GM23338 (cell line): ENCODE measurements around the gene COX14. TPM values are rescaled to one million over a fixed set of nuclear protein-coding genes. Genes with fewer than 3 reads are reported as not detected.

Experiments used
- ATAC-seq: fragments of 200-7000 bp; cut with Tn5 transposase; 3 replicates; pipeline ENCODE4 v1.9.1; 2020
- DNase-seq: peaks from one replicate; pipeline ENCODE4 v3.0.0-alpha.2; 2015; ENCODE audit warnings: low spot score
- H2AFZ ChIP-seq: fragments of 200-600 bp; sonication (generic); 2 replicates; pipeline ENCODE4 v1.8.0; 2016; ENCODE audit warnings: antibody characterized with exemption, mild to moderate bottlenecking, moderate library complexity
- H3F3A ChIP-seq: fragments of 200-600 bp; sonication (generic); replicated peaks from 2 replicates; pipeline ENCODE4 v1.8.0; 2017; ENCODE audit warnings: antibody characterized with exemption, mixed run types, low read depth
- H3K27ac ChIP-seq: fragments of 200-600 bp; sonication (generic); 2 replicates; pipeline ENCODE4 v1.6.1; 2016; ENCODE audit warnings: low read depth
- H3K27me3 ChIP-seq: fragments of 200-600 bp; sonication (generic); 2 replicates; pipeline ENCODE4 v1.8.0; 2016; ENCODE audit warnings: mild to moderate bottlenecking, mixed run types, moderate library complexity; ENCODE audit not compliant: insufficient read depth
- H3K36me3 ChIP-seq: fragments of 200-600 bp; sonication (generic); 2 replicates; pipeline ENCODE4 v1.8.0; 2016; ENCODE audit warnings: mild to moderate bottlenecking; ENCODE audit not compliant: insufficient read depth
- H3K4me1 ChIP-seq: fragments of 200-600 bp; sonication (generic); 2 replicates; pipeline ENCODE4 v1.8.0; 2016; ENCODE audit warnings: mild to moderate bottlenecking, moderate library complexity; ENCODE audit not compliant: insufficient read depth
- H3K4me2 ChIP-seq: fragments of 200-600 bp; sonication (generic); 2 replicates; pipeline ENCODE4 v1.7.1; 2017; ENCODE audit warnings: mixed run types
- H3K4me3 ChIP-seq: fragments of 200-600 bp; sonication (generic); 2 replicates; pipeline ENCODE4 v1.6.1; 2016; ENCODE audit warnings: mixed run types
- H3K79me2 ChIP-seq: fragments of 200-600 bp; sonication (generic); replicated peaks from 2 replicates; pipeline ENCODE4 v1.8.0; 2017; ENCODE audit warnings: mild to moderate bottlenecking; ENCODE audit not compliant: insufficient read depth
- H3K9me2 ChIP-seq: fragments of 200-600 bp; sonication (generic); 2 replicates; pipeline ENCODE4 v1.8.0; 2017; ENCODE audit not compliant: insufficient read depth
- H4K20me1 ChIP-seq: fragments of 200-600 bp; sonication (generic); replicated peaks from 2 replicates; pipeline ENCODE4 v1.8.0; 2017; ENCODE audit warnings: mild to moderate bottlenecking; ENCODE audit not compliant: insufficient read depth
- H3K27ac Mint-ChIP-seq: 2 replicates; pipeline ENCODE4 v1.8.0; 2020; ENCODE audit warnings: inconsistent platforms, mild to moderate bottlenecking, moderate library complexity, mixed read lengths
- H3K27me3 Mint-ChIP-seq: 3 replicates; pipeline ENCODE4 v1.8.0; 2022; ENCODE audit warnings: low read depth, mild to moderate bottlenecking, moderate library complexity, mixed read lengths, inconsistent platforms; ENCODE audit not compliant: insufficient read depth, poor library complexity
- H3K36me3 Mint-ChIP-seq: 3 replicates; pipeline ENCODE4 v1.8.0; 2021; ENCODE audit warnings: low read depth, mild to moderate bottlenecking, inconsistent platforms, moderate library complexity, mixed read lengths
- H3K4me1 Mint-ChIP-seq: 3 replicates; pipeline ENCODE4 v1.8.0; 2020; ENCODE audit warnings: mild to moderate bottlenecking, inconsistent platforms, mixed read lengths
- H3K4me3 Mint-ChIP-seq: 3 replicates; pipeline ENCODE4 v1.8.0; 2021; ENCODE audit warnings: moderate library complexity, mild to moderate bottlenecking, inconsistent platforms, mixed read lengths
- H3K9me3 Mint-ChIP-seq: 3 replicates; pipeline ENCODE4 v1.8.0; 2020; ENCODE audit warnings: moderate library complexity, mild to moderate bottlenecking, inconsistent platforms, mixed read lengths
- CREB1 ChIP-seq: fragments of 250-450 bp; sonication (Bioruptor Pico); IDR thresholded peaks from 2 replicates; pipeline ENCODE4 v1.5.0; 2020; ENCODE audit warnings: low read depth, mild to moderate bottlenecking, moderate library complexity
- EZH2 ChIP-seq: fragments of 200-600 bp; sonication (generic); IDR thresholded peaks from one replicate; pipeline ENCODE4 v1.8.0; 2017; ENCODE audit warnings: antibody characterized with exemption, mild to moderate bottlenecking, low read depth; ENCODE audit not compliant: unreplicated experiment
- POLR2AphosphoS5 ChIP-seq: IDR thresholded peaks from 2 replicates; pipeline ENCODE4 v1.6.1; 2016; ENCODE audit warnings: antibody characterized with exemption, low read depth
- polyA plus RNA-seq: library from polyadenylated mRNA; unstranded; fragments of >200 nt; fragmentation: Nextera tagmentation; extraction: Ambion mirVana; gene quantifications from 2 replicates; pipeline ENCODE4 v1.2.1, GENCODE V29; 2016
- total RNA-seq: library from RNA; depleted of rRNA; stranded (reverse); fragments of >200 nt; shearing (Covaris generic); gene quantifications from 2 replicates; pipeline ENCODE4 v1.2.3, GENCODE V29; 2014; rRNA removed

COX14 gene
- total and polyA plus RNA-seq, 2 experiments from 2014 or later, result 43.7 to 73.5 TPM

GRCh38 chr12:50167049-50167828 is 55.2 kb downstream of the COX14 start, which contains the start of gene CERS5:
TSS of gene CERS5 (minus strand) at chr12:50167369. CDS start at chr12:50167297, 72 bp downstream.
- peak; percentile 99 for DNase-seq
- Mint-ChIP-seq H3K27me3 (peaks cover 9% of the 10 kb centered on the region), H3K4me1 (peaks cover 20% of the 10 kb centered on the region), H3K27ac (peak within 1 kb of the TSS; percentile 97), H3K4me3 (peak within 1 kb of the TSS; percentile 88), H3K36me3 (peaks cover 26% of the 10 kb centered on the region), H3K9me3 (peaks cover 28% of the 10 kb centered on the region)
- no peaks in the 10 kb centered on the region for H3K9me2 ChIP-seq
- H3K79me2 ChIP-seq, result peaks cover 44% of the 10 kb centered on the region
- H3K4me3 ChIP-seq, result peak within 1 kb of the TSS; percentile 98
- peak within 1 kb of the TSS; percentile 99 for H3K27ac ChIP-seq
- H3K4me1 ChIP-seq, result peaks cover 25% of the 10 kb centered on the region; the same call in 1 of the 2 replicates
- peak within 1 kb of the TSS; percentile 99 for H3K4me2 ChIP-seq
- ATAC-seq, result peak; percentile 94
- no peaks in the 10 kb centered on the region for H3K36me3 ChIP-seq
- no peaks in the 10 kb centered on the region for H3K27me3 ChIP-seq
- TF ChIP-seq EZH2 (no peak), POLR2AphosphoS5 (peak; percentile 87), CREB1 (CRISPR knock-in tag) (peak; percentile 54)
- peaks cover 26% of the 10 kb centered on the region for H3F3A ChIP-seq
- peaks cover 5% of the 10 kb centered on the region for H4K20me1 ChIP-seq
- H2AFZ ChIP-seq, result peak within 1 kb of the TSS; percentile 93

Other genes starting within 250 kb of the COX14 start
- gene FAIM2, start 208.3 kb upstream of the COX14 start, total RNA-seq, result 0.08 and 2.0 TPM in 2 replicates
- gene FAIM2, start 208.3 kb upstream of the COX14 start, polyA plus RNA-seq, result 0.61 and 0.83 TPM in 2 replicates
- gene AQP2, start 161.5 kb upstream of the COX14 start, total RNA-seq, result 0.07 TPM in 1 of 2 replicates, not detected in the other
- gene AQP2, start 161.5 kb upstream of the COX14 start, polyA plus RNA-seq, result not detected in 2 replicates
- gene AQP5, start 150.4 kb upstream of the COX14 start, total RNA-seq, result 2.2 and 2.7 TPM in 2 replicates
- gene AQP5, start 150.4 kb upstream of the COX14 start, polyA plus RNA-seq, result 1.1 and 1.3 TPM in 2 replicates
- gene AQP6, start 139.3 kb upstream of the COX14 start, total RNA-seq, result not detected in 2 replicates
- 0.08 TPM in 1 of 2 replicates, not detected in the other for gene AQP6, start 139.3 kb upstream of the COX14 start, polyA plus RNA-seq
- 49.9 and 52.8 TPM in 2 replicates for gene RACGAP1, start 86.7 kb upstream of the COX14 start, total RNA-seq
- gene RACGAP1, start 86.7 kb upstream of the COX14 start, polyA plus RNA-seq, result 18.0 and 19.0 TPM in 2 replicates
- 1.5 and 1.6 TPM in 2 replicates for gene ASIC1, start 54.6 kb upstream of the COX14 start, total RNA-seq
- gene ASIC1, start 54.6 kb upstream of the COX14 start, polyA plus RNA-seq, result 0.47 and 0.76 TPM in 2 replicates
- gene SMARCD1, start 26.9 kb upstream of the COX14 start, total RNA-seq, result 276 and 287 TPM in 2 replicates
- gene SMARCD1, start 26.9 kb upstream of the COX14 start, polyA plus RNA-seq, result 124 and 145 TPM in 2 replicates
- gene GPD1, start 8.2 kb upstream of the COX14 start, total RNA-seq, result 0.23 and 0.45 TPM in 2 replicates
- 0.17 and 0.36 TPM in 2 replicates for gene GPD1, start 8.2 kb upstream of the COX14 start, polyA plus RNA-seq
- 50.2 and 56.5 TPM in 2 replicates for gene CERS5, start 55.1 kb downstream of the COX14 start, total RNA-seq
- gene CERS5, start 55.1 kb downstream of the COX14 start, polyA plus RNA-seq, result 42.7 and 45.4 TPM in 2 replicates
- gene LIMA1, start 171.3 kb downstream of the COX14 start, total RNA-seq, result 26.3 and 29.6 TPM in 2 replicates
- gene LIMA1, start 171.3 kb downstream of the COX14 start, polyA plus RNA-seq, result 24.7 and 27.7 TPM in 2 replicates